Thyroid gland (tissue), 4 donors: Measurements from ENCODE around the gene FLRT3. TPM values are rescaled to one million over a fixed set of nuclear protein-coding genes. Genes with fewer than 3 reads are reported as not detected.
A peak's percentile ranks its signal among the peaks of the same experiment; 100 is the strongest.

ENCODE experiments used
- DNase-seq, 2 donors: peaks; one replicate each; pipeline ENCODE4 v3.0.0-alpha.2; 2019
- H3K27ac ChIP-seq, 3 donors: fragments of 200-600 bp; sonication (generic); 1 replicate in 2 of 3; 2 replicates in 1 of 3; pipeline ENCODE4 v1.5.1; 2016 to 2019; ENCODE audit warnings: mild to moderate bottlenecking in 1 of 3, moderate library complexity in 1 of 3
- H3K27me3 ChIP-seq: fragments of 200-600 bp; sonication (generic); one replicate; pipeline ENCODE4 v1.5.1; 2019
- H3K36me3 ChIP-seq, 2 donors: fragments of 200-600 bp; sonication (generic); one replicate each; pipeline ENCODE4 v1.5.1; 2016 to 2019
- H3K4me1 ChIP-seq, 2 donors: fragments of 200-600 bp; sonication (generic); one replicate each; pipeline ENCODE4 v1.5.1; 2017 to 2019
- H3K4me3 ChIP-seq, 3 donors: fragments of 200-600 bp; sonication (generic); replicated peaks in 1 of 3; 1 replicate in 2 of 3; 2 replicates in 1 of 3; pipeline ENCODE4 v1.5.1; 2016; ENCODE audit warnings: mild to moderate bottlenecking in 1 of 3
- H3K9me3 ChIP-seq: fragments of 200-600 bp; sonication (generic); one replicate; pipeline ENCODE4 v1.5.1; 2017
- POLR2A ChIP-seq, 2 donors: fragments of 450-650 bp; IDR thresholded peaks; one replicate each; pipeline ENCODE4 v1.6.1; 2017; ENCODE audit warnings: antibody characterized with exemption in 2 of 2, mild to moderate bottlenecking in 2 of 2, moderate library complexity in 1 of 2
- WGBS, 2 donors: methylation state at CpG; one replicate each; pipeline ENCODE4 v1.1.5; 2017; 5-methylcytosine and 5-hydroxymethylcytosine counted together
- intact Hi-C: fragments of 100-400 bp; cut with DNase I; formaldehyde crosslinking; loops from one replicate; pipeline ENCODE4 v1.15.1; 2023
- total RNA-seq, 4 donors: library from RNA; depleted of rRNA; stranded (reverse); fragments of >200 nt; gene quantifications; one replicate each; pipeline ENCODE4 v1.2.3, GENCODE V29; 2016
- TF ChIP-seq, protein P1 (sequence below), 6 experiments: fragments of 200-600 bp in 3 of 6; fragments of 450-650 bp in 3 of 6; sonication (generic) in 3 of 6; IDR thresholded peaks; one replicate each; pipeline ENCODE4 v1.5.1; 2016 to 2019; ENCODE audit warnings: antibody characterized with exemption in 6 of 6, mild to moderate bottlenecking in 2 of 6, inconsistent platforms in 1 of 6, moderate library complexity in 1 of 6

Gene FLRT3
- 10 to 100 TPM; 12.0 to 31.4 (median 16.2) TPM for total RNA-seq

GRCh38 chr20:14337400-14338171 lies at the start of gene FLRT3:
FLRT3 (minus strand) TSS chr20:14337612; CDS start chr20:14327506, 10,106 bp downstream.
- DNase-seq: peak; percentile 90 to 92
- Histone ChIP-seq H3K27ac (peak within 1 kb of the TSS in 1 of 3 donors; percentile 31), H3K27me3 (no peaks in the 10 kb centered on the region), H3K9me3 (no peaks in the 10 kb centered on the region), H3K4me3 (peak within 1 kb of the TSS; percentile 5 to 32 (median 7)), H3K36me3 (no peaks in the 10 kb centered on the region), H3K4me1 (no peaks in the 10 kb centered on the region)
- TF ChIP-seq, protein P1, sequence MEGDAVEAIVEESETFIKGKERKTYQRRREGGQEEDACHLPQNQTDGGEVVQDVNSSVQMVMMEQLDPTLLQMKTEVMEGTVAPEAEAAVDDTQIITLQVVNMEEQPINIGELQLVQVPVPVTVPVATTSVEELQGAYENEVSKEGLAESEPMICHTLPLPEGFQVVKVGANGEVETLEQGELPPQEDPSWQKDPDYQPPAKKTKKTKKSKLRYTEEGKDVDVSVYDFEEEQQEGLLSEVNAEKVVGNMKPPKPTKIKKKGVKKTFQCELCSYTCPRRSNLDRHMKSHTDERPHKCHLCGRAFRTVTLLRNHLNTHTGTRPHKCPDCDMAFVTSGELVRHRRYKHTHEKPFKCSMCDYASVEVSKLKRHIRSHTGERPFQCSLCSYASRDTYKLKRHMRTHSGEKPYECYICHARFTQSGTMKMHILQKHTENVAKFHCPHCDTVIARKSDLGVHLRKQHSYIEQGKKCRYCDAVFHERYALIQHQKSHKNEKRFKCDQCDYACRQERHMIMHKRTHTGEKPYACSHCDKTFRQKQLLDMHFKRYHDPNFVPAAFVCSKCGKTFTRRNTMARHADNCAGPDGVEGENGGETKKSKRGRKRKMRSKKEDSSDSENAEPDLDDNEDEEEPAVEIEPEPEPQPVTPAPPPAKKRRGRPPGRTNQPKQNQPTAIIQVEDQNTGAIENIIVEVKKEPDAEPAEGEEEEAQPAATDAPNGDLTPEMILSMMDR (IDR thresholded peaks at IDR 0.05): peak in 5 of 6 experiments; percentile 52 to 95 (median 84)
- peak; percentile 45 to 99 for TF ChIP-seq POLR2A (IDR thresholded peaks at IDR 0.05)
- WGBS, 2 donors: 24 to 25% methylated on average over 12 of the region's 12 CpGs
- intact Hi-C loops: no loop called here

- no peak overlapping the region for H3K4me3 ChIP-seq
- WGBS, 2 donors: 92 to 96% methylated on average over 4 of the region's 4 CpGs
- no peak for TF ChIP-seq POLR2A (IDR thresholded peaks at IDR 0.05)
- TF ChIP-seq, protein P1 (IDR thresholded peaks at IDR 0.05): no peak
- no peak for DNase-seq
- H3K27me3 ChIP-seq: no peaks in the 10 kb centered on the region
- intact Hi-C loops: no loop called here
- peaks cover 12 to 13% of the 10 kb centered on the region in 2 donors for H3K4me1 ChIP-seq
- no peaks in the 10 kb centered on the region for H3K9me3 ChIP-seq
- no peaks in the 10 kb centered on the region for H3K36me3 ChIP-seq
- no peak overlapping the region for H3K27ac ChIP-seq
Measured at GRCh38 chr20:14386726-14387125, 49.3 kb upstream of the FLRT3 start.

DNA sequence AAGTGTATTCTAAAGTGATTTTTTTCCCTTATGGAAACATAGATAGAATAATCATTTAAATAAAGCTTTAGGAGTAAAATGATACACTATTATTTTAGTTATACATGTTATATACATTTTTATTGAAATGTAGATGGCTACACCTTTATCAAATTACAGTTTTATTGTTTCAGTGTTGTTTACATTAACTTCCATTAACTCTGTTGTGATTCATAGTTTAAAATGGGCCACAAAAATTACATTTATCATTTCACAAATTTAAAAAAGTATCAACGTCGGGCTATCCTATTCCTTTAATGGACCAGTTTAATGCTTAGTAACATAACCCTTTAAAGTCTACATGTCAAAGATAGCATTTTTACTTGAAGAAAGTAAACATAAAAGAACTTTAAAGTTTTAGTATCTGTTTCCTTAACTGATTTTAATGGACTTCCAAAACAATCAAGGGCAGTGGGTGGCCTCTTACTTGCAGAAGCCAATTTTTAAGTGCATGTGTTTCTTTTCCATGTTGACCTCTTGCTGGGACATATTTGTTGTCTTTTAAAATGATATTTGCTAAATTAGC lies 47.8 kb upstream of the FLRT3 start:
- Histone ChIP-seq H3K36me3 (no peaks in the 10 kb centered on the region), H3K4me3 (no peak overlapping the region), H3K4me1 (peaks cover 12 to 13% of the 10 kb centered on the region in 2 donors), H3K27ac (peak overlapping the region; percentile 12 to 22 (median 21)), H3K9me3 (no peaks in the 10 kb centered on the region), H3K27me3 (no peaks in the 10 kb centered on the region)
- intact Hi-C loops: no loop called here
- DNase-seq: no peak
- TF ChIP-seq, protein P1 (IDR thresholded peaks at IDR 0.05): no peak
- no peak for TF ChIP-seq POLR2A (IDR thresholded peaks at IDR 0.05)
- WGBS, 2 donors: 89% methylated on average over 2 of the region's 2 CpGs

GRCh38 chr20:14384416-14385175 lies 47.2 kb upstream of the FLRT3 start:
- no peak for DNase-seq
- Histone ChIP-seq H3K4me1 (peaks cover 12 to 13% of the 10 kb centered on the region in 2 donors), H3K4me3 (no peak overlapping the region), H3K27me3 (no peaks in the 10 kb centered on the region), H3K36me3 (no peaks in the 10 kb centered on the region), H3K27ac (peak overlapping the region; percentile 12 to 44 (median 21)), H3K9me3 (no peaks in the 10 kb centered on the region)
- intact Hi-C loops: no loop called here
- no peak for TF ChIP-seq POLR2A (IDR thresholded peaks at IDR 0.05)
- TF ChIP-seq, protein P1 (IDR thresholded peaks at IDR 0.05): no peak
- WGBS, 2 donors: 3 to 5% methylated on average over 1 of the region's 1 CpG
